Left hindlimb (tissue), 1 donor: Measurements from ENCODE around the gene HSPA8.
"Not testable (repeated sequence)": the region's sequence is repeated elsewhere in the genome, so short reads cannot be mapped to it uniquely, and the experiment has no call there.

Source experiments
- DNase-seq: peaks from one replicate; pipeline ENCODE4 v3.0.0-alpha.2; 2018

Gene HSPA8

GRCh38 chr11:123061403-123062157 lies at the start of gene HSPA8:
Gene HSPA8 (minus strand): TSS chr11:123062136. CDS start chr11:123061324, 812 bp downstream.
- DNase-seq: peak; percentile 78

GRCh38 chr11:123111465-123111864 lies 49.5 kb upstream of the HSPA8 start:
- DNase-seq: no peak

GRCh38 chr11:123110397-123110796 lies 48.5 kb upstream of the HSPA8 start:
- no peak for DNase-seq

GRCh38 chr11:123107945-123108495 lies 46.1 kb upstream of the HSPA8 start:
- no peak for DNase-seq

GRCh38 chr11:123104697-123105096 lies 42.8 kb upstream of the HSPA8 start:
- no peak for DNase-seq

GRCh38 chr11:123103326-123103980 lies 41.5 kb upstream of the HSPA8 start:
- DNase-seq: peak; percentile 83

GRCh38 chr11:123100379-123101085 lies 38.6 kb upstream of the HSPA8 start:
- DNase-seq: no peak

GRCh38 chr11:123098990-123099389 lies 37.1 kb upstream of the HSPA8 start:
- DNase-seq: no peak

- no peak for DNase-seq
Measured at GRCh38 chr11:123093739-123094138, 31.8 kb upstream of the HSPA8 start.

GRCh38 chr11:123091506-123091905 lies 29.6 kb upstream of the HSPA8 start:
- DNase-seq: no peak

- DNase-seq: not testable (repeated sequence)
Measured at GRCh38 chr11:123090168-123090567, 28.2 kb upstream of the HSPA8 start.

- DNase-seq: not testable (repeated sequence)
Measured at GRCh38 chr11:123088896-123089295, 27.0 kb upstream of the HSPA8 start.

GRCh38 chr11:123087657-123088056 lies 25.7 kb upstream of the HSPA8 start:
- not testable (repeated sequence) for DNase-seq

- DNase-seq: no peak
Measured at GRCh38 chr11:123086305-123086704, 24.4 kb upstream of the HSPA8 start.

GRCh38 chr11:123085497-123085896 lies 23.6 kb upstream of the HSPA8 start:
- DNase-seq: no peak

GRCh38 chr11:123084454-123084853 lies 22.5 kb upstream of the HSPA8 start:
- no peak for DNase-seq

- DNase-seq: peak; percentile 82
Measured at GRCh38 chr11:123083623-123084029, 21.7 kb upstream of the HSPA8 start.

GRCh38 chr11:123082977-123083376 lies 21.0 kb upstream of the HSPA8 start:
- DNase-seq: no peak

- DNase-seq: no peak
Measured at GRCh38 chr11:123080015-123080414, 18.1 kb upstream of the HSPA8 start.

GRCh38 chr11:123076484-123076883 lies 14.5 kb upstream of the HSPA8 start:
- DNase-seq: no peak

- no peak for DNase-seq
Measured at GRCh38 chr11:123073343-123074057, 11.6 kb upstream of the HSPA8 start.

- DNase-seq: no peak
Measured at GRCh38 chr11:123072762-123073161, 10.8 kb upstream of the HSPA8 start.

- no peak for DNase-seq
Measured at GRCh38 chr11:123072332-123072761, 10.4 kb upstream of the HSPA8 start.
